SK-N-SH treated with all-trans-retinoic acid at 6 μM for 48 hours (cell line): ENCODE results near the gene NQO1.

Source experiments
- ATAC-seq: fragments of 200-7000 bp; cut with Tn5 transposase; 3 replicates; pipeline ENCODE4 v1.9.1; 2020; ENCODE audit warnings: mild to moderate bottlenecking, moderate library complexity
- ARNTL ChIP-seq: fragments of 450-650 bp; formaldehyde crosslinking; IDR thresholded peaks from 2 replicates; pipeline ENCODE4 v1.5.0; 2020; ENCODE audit warnings: low read depth, mild to moderate bottlenecking, moderate library complexity, borderline replicate concordance
- BACH2 ChIP-seq: fragments of 250-450 bp; sonication (Bioruptor Pico); IDR thresholded peaks from 2 replicates; pipeline ENCODE4 v1.9.0; 2021; ENCODE audit warnings: mild to moderate bottlenecking, borderline replicate concordance
- CSDC2 ChIP-seq: fragments of 250-450 bp; sonication (Bioruptor Pico); IDR thresholded peaks from 2 replicates; pipeline ENCODE4 v1.5.0; 2020; ENCODE audit warnings: mild to moderate bottlenecking, moderate library complexity
- GLIS3 ChIP-seq: fragments of 250-450 bp; sonication (Bioruptor Pico); IDR thresholded peaks from 2 replicates; pipeline ENCODE4 v1.5.0; 2020; ENCODE audit warnings: mild to moderate bottlenecking, moderate library complexity
- ISL1 ChIP-seq: fragments of 250-450 bp; sonication (Bioruptor Pico); IDR thresholded peaks from 2 replicates; pipeline ENCODE4 v2.1.2; 2022; ENCODE audit warnings: mild to moderate bottlenecking, moderate library complexity
- OSR1 ChIP-seq: fragments of 250-450 bp; sonication (Bioruptor Pico); IDR thresholded peaks from 2 replicates; pipeline ENCODE4 v1.8.0; 2022; ENCODE audit warnings: moderate library complexity, mild to moderate bottlenecking, inconsistent platforms
- PATZ1 ChIP-seq: fragments of 250-450 bp; sonication (Bioruptor Pico); IDR thresholded peaks from 2 replicates; pipeline ENCODE4 v1.8.0; 2020; ENCODE audit warnings: mild to moderate bottlenecking, moderate library complexity, borderline replicate concordance
- RARB ChIP-seq: fragments of 250-450 bp; sonication (Bioruptor Pico); IDR thresholded peaks from 2 replicates; pipeline ENCODE4 v1.8.0; 2021; ENCODE audit warnings: mild to moderate bottlenecking, moderate library complexity
- TCF4 ChIP-seq: fragments of 250-450 bp; sonication (Bioruptor Pico); IDR thresholded peaks from 2 replicates; pipeline ENCODE4 v1.8.0; 2021; ENCODE audit warnings: mild to moderate bottlenecking, moderate library complexity, borderline replicate concordance
- TOX ChIP-seq: fragments of 250-450 bp; sonication (Bioruptor Pico); IDR thresholded peaks from 2 replicates; pipeline ENCODE4 v1.8.0; 2021; ENCODE audit warnings: mild to moderate bottlenecking, moderate library complexity, borderline replicate concordance
- ZFP3 ChIP-seq: fragments of 250-450 bp; sonication (Bioruptor Pico); IDR thresholded peaks from 2 replicates; pipeline ENCODE4 v1.5.0; 2020; ENCODE audit warnings: mild to moderate bottlenecking, moderate library complexity
- ZFP30 ChIP-seq: fragments of 450-650 bp; formaldehyde crosslinking; IDR thresholded peaks from 2 replicates; pipeline ENCODE4 v1.5.0; 2022; ENCODE audit warnings: mild to moderate bottlenecking, moderate library complexity
- ZNF565 ChIP-seq: fragments of 450-650 bp; formaldehyde crosslinking; conservative IDR thresholded peaks from 2 replicates; pipeline ENCODE4 v1.5.0; 2020; ENCODE audit warnings: low read depth, mild to moderate bottlenecking, moderate library complexity
- ZNF70 ChIP-seq: fragments of 450-650 bp; formaldehyde crosslinking; IDR thresholded peaks from 2 replicates; pipeline ENCODE4 v1.5.0; 2020; ENCODE audit warnings: mild to moderate bottlenecking, moderate library complexity
- ZNF8 ChIP-seq: fragments of 450-650 bp; formaldehyde crosslinking; IDR thresholded peaks from 2 replicates; pipeline ENCODE4 v1.5.0; 2020; ENCODE audit warnings: mild to moderate bottlenecking, moderate library complexity
- TF ChIP-seq, protein P1 (sequence below): fragments of 250-450 bp; sonication (Bioruptor Pico); IDR thresholded peaks from 2 replicates; pipeline ENCODE4 v1.5.1; 2020; ENCODE audit warnings: low read depth, mild to moderate bottlenecking, moderate library complexity
- TF ChIP-seq, protein P2 (sequence below): fragments of 250-450 bp; sonication (Bioruptor Pico); IDR thresholded peaks from 2 replicates; pipeline ENCODE4 v1.8.0; 2021; ENCODE audit warnings: low read depth, mild to moderate bottlenecking, moderate library complexity, borderline replicate concordance
- TF ChIP-seq, protein P3 (sequence below): fragments of 250-450 bp; sonication (Bioruptor Pico); IDR thresholded peaks from 2 replicates; pipeline ENCODE4 v1.5.1; 2021; ENCODE audit warnings: mild to moderate bottlenecking, moderate library complexity

The NQO1 gene

GRCh38 chr16:69709456-69710084 is 16.8 kb downstream of the NQO1 start:
- ATAC-seq, result peak; percentile 72
- TF ChIP-seq ZNF8 (no peak), TCF4 (CRISPR knock-in tag) (no peak), CSDC2 (CRISPR knock-in tag) (no peak), ZFP3 (CRISPR knock-in tag) (no peak), ZFP30 (no peak), OSR1 (no peak), GLIS3 (no peak), ZNF565 (CRISPR knock-in tag) (no peak)
- TF ChIP-seq, protein P1, sequence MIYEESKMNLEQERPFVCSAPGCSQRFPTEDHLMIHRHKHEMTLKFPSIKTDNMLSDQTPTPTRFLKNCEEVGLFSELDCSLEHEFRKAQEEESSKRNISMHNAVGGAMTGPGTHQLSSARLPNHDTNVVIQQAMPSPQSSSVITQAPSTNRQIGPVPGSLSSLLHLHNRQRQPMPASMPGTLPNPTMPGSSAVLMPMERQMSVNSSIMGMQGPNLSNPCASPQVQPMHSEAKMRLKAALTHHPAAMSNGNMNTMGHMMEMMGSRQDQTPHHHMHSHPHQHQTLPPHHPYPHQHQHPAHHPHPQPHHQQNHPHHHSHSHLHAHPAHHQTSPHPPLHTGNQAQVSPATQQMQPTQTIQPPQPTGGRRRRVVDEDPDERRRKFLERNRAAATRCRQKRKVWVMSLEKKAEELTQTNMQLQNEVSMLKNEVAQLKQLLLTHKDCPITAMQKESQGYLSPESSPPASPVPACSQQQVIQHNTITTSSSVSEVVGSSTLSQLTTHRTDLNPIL, result no peak

DNA sequence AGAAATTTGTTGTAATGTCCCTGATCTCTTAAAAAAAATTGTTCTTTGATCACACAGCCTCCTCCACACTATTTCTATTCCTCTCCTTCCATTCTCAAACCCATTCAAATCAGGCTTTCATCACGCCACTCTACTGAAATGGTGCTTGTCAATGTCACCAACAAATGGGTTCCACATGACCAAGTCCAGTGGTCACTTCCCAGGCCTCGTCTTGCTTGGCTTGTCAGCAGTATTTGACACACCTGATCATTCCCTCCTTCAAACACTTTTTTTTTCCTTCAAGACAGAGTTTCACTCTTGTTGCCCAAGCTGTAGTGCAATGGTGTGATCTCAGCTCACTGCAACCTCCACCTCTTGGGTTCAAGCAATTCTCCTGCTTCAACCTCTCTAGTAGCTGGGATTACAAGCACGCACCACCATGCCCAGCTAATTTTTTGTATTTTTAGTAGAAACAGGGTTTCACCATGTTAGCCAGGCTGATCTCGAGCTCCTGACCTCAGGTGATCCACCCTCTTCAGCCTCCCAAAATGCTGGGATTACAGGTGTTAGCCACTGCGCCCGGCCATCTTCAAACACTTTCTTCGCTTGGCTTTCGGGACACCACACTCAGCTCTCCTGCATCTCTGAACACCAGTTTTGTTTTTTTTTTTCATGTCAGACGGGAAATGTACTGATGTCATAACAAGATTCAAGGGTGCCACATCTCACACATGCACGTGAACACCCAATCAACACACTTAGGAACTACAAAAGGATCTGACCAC is 18.3 kb downstream of the NQO1 start:
- ATAC-seq, result no peak
- TF ChIP-seq, protein P2, sequence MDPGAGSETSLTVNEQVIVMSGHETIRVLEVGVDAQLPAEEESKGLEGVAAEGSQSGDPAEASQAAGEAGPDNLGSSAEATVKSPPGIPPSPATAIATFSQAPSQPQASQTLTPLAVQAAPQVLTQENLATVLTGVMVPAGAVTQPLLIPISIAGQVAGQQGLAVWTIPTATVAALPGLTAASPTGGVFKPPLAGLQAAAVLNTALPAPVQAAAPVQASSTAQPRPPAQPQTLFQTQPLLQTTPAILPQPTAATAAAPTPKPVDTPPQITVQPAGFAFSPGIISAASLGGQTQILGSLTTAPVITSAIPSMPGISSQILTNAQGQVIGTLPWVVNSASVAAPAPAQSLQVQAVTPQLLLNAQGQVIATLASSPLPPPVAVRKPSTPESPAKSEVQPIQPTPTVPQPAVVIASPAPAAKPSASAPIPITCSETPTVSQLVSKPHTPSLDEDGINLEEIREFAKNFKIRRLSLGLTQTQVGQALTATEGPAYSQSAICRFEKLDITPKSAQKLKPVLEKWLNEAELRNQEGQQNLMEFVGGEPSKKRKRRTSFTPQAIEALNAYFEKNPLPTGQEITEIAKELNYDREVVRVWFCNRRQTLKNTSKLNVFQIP (CRISPR knock-in tag), result no peak
- TF ChIP-seq ZFP3 (CRISPR knock-in tag) (no peak), GLIS3 (no peak), TOX (CRISPR knock-in tag) (no peak), ZNF8 (no peak), OSR1 (no peak), ZNF70 (no peak)
- TF ChIP-seq, protein P1, result no peak

- TF ChIP-seq ARNTL, result no peak
- TF ChIP-seq ZFP30, result no peak
- TF ChIP-seq RARB (CRISPR knock-in tag), result no peak
- no peak for TF ChIP-seq BACH2
- no peak for TF ChIP-seq TOX (CRISPR knock-in tag)
- TF ChIP-seq, protein P3, sequence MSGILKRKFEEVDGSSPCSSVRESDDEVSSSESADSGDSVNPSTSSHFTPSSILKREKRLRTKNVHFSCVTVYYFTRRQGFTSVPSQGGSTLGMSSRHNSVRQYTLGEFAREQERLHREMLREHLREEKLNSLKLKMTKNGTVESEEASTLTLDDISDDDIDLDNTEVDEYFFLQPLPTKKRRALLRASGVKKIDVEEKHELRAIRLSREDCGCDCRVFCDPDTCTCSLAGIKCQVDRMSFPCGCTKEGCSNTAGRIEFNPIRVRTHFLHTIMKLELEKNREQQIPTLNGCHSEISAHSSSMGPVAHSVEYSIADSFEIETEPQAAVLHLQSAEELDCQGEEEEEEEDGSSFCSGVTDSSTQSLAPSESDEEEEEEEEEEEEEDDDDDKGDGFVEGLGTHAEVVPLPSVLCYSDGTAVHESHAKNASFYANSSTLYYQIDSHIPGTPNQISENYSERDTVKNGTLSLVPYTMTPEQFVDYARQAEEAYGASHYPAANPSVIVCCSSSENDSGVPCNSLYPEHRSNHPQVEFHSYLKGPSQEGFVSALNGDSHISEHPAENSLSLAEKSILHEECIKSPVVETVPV (CRISPR knock-in tag), result no peak
- no peak for TF ChIP-seq ZNF70
- no peak for TF ChIP-seq ISL1 (CRISPR knock-in tag)
- TF ChIP-seq ZNF8, result no peak
- no peak for TF ChIP-seq TCF4 (CRISPR knock-in tag)
- no peak for ATAC-seq
Observed at GRCh38 chr16:69706975-69707340, 19.4 kb downstream of the NQO1 start.

DNA sequence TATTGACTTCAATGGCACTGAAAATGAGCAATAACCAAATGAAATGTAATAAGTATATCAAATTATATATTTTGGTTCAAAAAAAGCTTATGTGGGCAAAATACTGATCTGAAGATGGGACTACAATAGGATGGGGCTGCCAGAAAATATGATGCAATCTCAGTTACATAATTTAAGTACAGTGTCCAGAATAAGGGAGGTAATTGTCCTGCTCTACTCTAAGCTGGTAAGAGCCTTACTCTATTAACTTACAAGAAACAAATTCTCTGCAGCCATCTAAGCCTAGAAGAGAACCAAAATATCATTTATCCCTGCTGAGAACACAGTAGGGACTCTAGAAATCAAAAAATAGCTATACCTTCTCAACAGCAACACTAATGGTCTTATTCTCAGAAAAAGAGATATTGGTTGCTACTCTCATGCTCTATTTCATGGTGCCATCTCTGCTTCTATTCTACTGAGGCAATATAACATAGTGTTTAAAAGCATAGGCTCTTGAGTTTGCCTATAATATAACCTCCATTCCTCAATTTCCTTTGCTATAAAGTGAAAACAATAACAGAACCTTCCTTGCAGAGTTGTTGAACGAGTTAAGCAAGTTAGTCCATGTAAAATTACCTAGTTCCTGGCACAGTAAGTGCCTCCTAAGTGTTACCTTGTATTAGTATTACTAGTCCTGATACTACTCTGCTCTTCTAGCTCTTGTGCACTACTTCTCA is 19.9 kb downstream of the NQO1 start:
- TF ChIP-seq TOX (CRISPR knock-in tag) (no peak), TCF4 (CRISPR knock-in tag) (no peak), BACH2 (no peak)
- no peak for ATAC-seq

GRCh38 chr16:69703638-69704037 is 22.7 kb downstream of the NQO1 start:
- ATAC-seq, result no peak
- TF ChIP-seq PATZ1 (CRISPR knock-in tag) (no peak), ZNF8 (no peak), RARB (CRISPR knock-in tag) (no peak)
- TF ChIP-seq, protein P3 (CRISPR knock-in tag), result no peak
